Measurements from ENCODE around the gene CD6.

CD6 gene

GRCh38 chr11:60971520-60971919 is at the start of gene CD6:
TSS of gene CD6 (plus strand) at chr11:60971680. CDS start at chr11:60971866, 186 bp downstream.
- DNase-seq (ENCODE audit: low spot score), result no peak

- DNase-seq (ENCODE audit: low spot score), result no peak
These were observed 49.6 kb upstream of the CD6 start for GRCh38 chr11:60921777-60922335.

- DNase-seq (ENCODE audit: low spot score), result no peak
These were observed 48.6 kb upstream of the CD6 start for GRCh38 chr11:60922906-60923305.

GRCh38 chr11:60923326-60923725 is 48.2 kb upstream of the CD6 start:
- DNase-seq (ENCODE audit: low spot score), result no peak

- DNase-seq (ENCODE audit: low spot score), result no peak
These were observed 47.7 kb upstream of the CD6 start for GRCh38 chr11:60923800-60924109.

- peak; percentile 81 for DNase-seq (ENCODE audit: low spot score)
These were observed 47.2 kb upstream of the CD6 start, which contains the start of gene TMEM132A for GRCh38 chr11:60924110-60924905. TSS of gene TMEM132A (plus strand) at chr11:60924460. CDS start at chr11:60924634, 174 bp downstream.

GRCh38 chr11:60924906-60925853 is 46.3 kb upstream of the CD6 start:
- no peak for DNase-seq (ENCODE audit: low spot score)

- no peak for DNase-seq (ENCODE audit: low spot score)
These were observed 45.6 kb upstream of the CD6 start for GRCh38 chr11:60925868-60926267.

- no peak for DNase-seq (ENCODE audit: low spot score)
These were observed 45.0 kb upstream of the CD6 start for GRCh38 chr11:60926500-60926899.

GRCh38 chr11:60927061-60927592 is 44.4 kb upstream of the CD6 start:
- no peak for DNase-seq (ENCODE audit: low spot score)

- no peak for DNase-seq (ENCODE audit: low spot score)
These were observed 43.9 kb upstream of the CD6 start for GRCh38 chr11:60927600-60927999.

- no peak for DNase-seq (ENCODE audit: low spot score)
These were observed 42.9 kb upstream of the CD6 start for GRCh38 chr11:60928563-60929001.

- no peak for DNase-seq (ENCODE audit: low spot score)
These were observed 41.7 kb upstream of the CD6 start for GRCh38 chr11:60929764-60930163.

GRCh38 chr11:60930394-60930793 is 41.1 kb upstream of the CD6 start:
- DNase-seq (ENCODE audit: low spot score), result no peak

GRCh38 chr11:60931917-60932316 is 39.6 kb upstream of the CD6 start:
- DNase-seq (ENCODE audit: low spot score), result no peak

GRCh38 chr11:60932605-60933356 is 38.7 kb upstream of the CD6 start:
- DNase-seq (ENCODE audit: low spot score), result no peak

GRCh38 chr11:60933416-60934123 is 37.9 kb upstream of the CD6 start:
- DNase-seq (ENCODE audit: low spot score), result no peak

- DNase-seq (ENCODE audit: low spot score), result no peak
These were observed 37.2 kb upstream of the CD6 start for GRCh38 chr11:60934124-60934789.

GRCh38 chr11:60934790-60935605 is 36.5 kb upstream of the CD6 start:
- no peak for DNase-seq (ENCODE audit: low spot score)
